Lower lobe of right lung (tissue), 2 donors: ENCODE data around the gene STK4. TPM values are rescaled to one million over a fixed set of nuclear protein-coding genes. Genes with fewer than 3 reads are reported as not detected.

Experiments used
- ATAC-seq, 2 donors: fragments of 200-7000 bp; cut with Tn5 transposase; one replicate each; pipeline ENCODE4 v1.9.1; 2020 to 2022; ENCODE audit warnings: mild to moderate bottlenecking in 2 of 2, moderate library complexity in 2 of 2
- DNase-seq: peaks from one replicate; pipeline ENCODE4 v3.0.0-alpha.2; 2020
- H3K27ac ChIP-seq: fragments of 200-600 bp; one replicate; pipeline ENCODE4 v1.8.0; 2022
- H3K27me3 ChIP-seq: fragments of 200-600 bp; one replicate; pipeline ENCODE4 v1.8.0; 2022; ENCODE audit warnings: low read depth
- H3K36me3 ChIP-seq: fragments of 200-600 bp; one replicate; pipeline ENCODE4 v1.8.0; 2022; ENCODE audit warnings: mild to moderate bottlenecking
- H3K4me1 ChIP-seq: fragments of 200-600 bp; one replicate; pipeline ENCODE4 v1.8.0; 2022
- H3K4me3 ChIP-seq: fragments of 200-600 bp; one replicate; pipeline ENCODE4 v1.8.0; 2022; ENCODE audit warnings: mild to moderate bottlenecking
- H3K9me3 ChIP-seq: fragments of 200-600 bp; one replicate; pipeline ENCODE4 v1.8.0; 2022
- intact Hi-C: fragments of 100-400 bp; cut with DNase I; formaldehyde crosslinking; loops from one replicate; pipeline ENCODE4 v1.11.0; 2022
- long read RNA-seq: library from polyadenylated mRNA; unstranded; transcript quantifications from one replicate; pipeline ENCODE4 v2.0.0, GENCODE V29; 2021
- total RNA-seq: library from RNA; stranded (reverse); fragmentation: NEBNext Ultra II Directional; extraction: Animal tissue kit (Norgen Biotek cat#: 25700); gene quantifications from one replicate; pipeline ENCODE4 v1.2.1, GENCODE V29; 2021
- TF ChIP-seq, protein P1 (sequence below): fragments of 200-600 bp; IDR thresholded peaks from one replicate; pipeline ENCODE4 v1.8.0; 2022; ENCODE audit warnings: antibody characterized with exemption, mild to moderate bottlenecking
- donor health status: DM: no; HTN: yes; CAD: no; lungs with severe emphysema.

The STK4 gene
- total RNA-seq = 73.4 TPM
- long read RNA-seq, full-length matches to known transcripts = 20 of 55 reads
- long read RNA-seq, partial matches to known transcripts = 14 of 55 reads
- long read RNA-seq, other reads (novel, unspliced or antisense) = 21 of 55 reads

DNA sequence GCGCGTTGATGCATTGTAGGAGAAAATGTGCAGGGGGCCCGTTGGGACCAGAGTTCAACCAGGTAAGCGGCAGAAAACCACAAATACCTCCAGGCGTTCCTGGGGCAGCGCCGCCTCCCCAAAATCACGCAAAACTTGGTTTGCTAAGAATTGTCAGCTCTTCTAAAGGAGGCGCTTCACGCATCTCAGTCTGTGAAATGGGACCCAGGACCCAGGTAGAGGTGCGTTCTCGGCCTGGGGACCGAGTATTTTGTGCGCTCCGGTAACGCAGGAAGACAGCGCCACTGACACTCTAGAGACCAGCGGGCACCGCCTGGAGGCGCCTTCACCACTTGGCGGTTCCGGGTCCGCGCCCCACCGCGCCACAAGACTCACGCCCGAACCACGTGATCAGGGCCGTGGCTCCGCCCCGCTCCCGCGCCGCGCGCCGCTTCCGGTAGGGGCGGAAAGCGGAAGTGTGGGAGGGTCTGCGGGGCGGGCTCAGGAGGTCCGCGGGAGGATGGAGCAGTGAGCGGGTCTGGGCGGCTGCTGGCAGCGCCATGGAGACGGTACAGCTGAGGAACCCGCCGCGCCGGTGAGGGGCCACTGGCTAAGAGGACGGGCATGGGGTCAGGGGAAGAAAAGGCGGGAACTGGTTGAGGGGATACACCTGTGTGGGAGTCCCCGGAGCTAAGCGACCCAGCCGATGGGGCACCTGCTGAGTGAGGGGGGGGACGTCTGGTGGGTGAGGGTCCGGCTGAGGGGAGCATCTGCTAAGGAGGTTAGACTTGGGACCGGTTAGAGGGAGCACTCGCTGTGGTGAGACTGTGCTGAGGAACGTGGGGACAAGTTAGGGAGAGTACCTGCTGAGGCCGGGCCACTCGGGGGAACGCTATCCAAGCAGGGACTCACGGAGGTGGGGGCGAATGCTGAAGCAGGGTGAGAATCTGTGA, at the start of gene STK4:
STK4 (plus strand) TSS at position 483 of the 932 bp plus-strand sequence; CDS start at position 540, 57 bp downstream.
- intact Hi-C loops = no loop called here
- H3K27ac ChIP-seq = peak within 1 kb of the TSS; percentile 93
- TF ChIP-seq, protein P1, sequence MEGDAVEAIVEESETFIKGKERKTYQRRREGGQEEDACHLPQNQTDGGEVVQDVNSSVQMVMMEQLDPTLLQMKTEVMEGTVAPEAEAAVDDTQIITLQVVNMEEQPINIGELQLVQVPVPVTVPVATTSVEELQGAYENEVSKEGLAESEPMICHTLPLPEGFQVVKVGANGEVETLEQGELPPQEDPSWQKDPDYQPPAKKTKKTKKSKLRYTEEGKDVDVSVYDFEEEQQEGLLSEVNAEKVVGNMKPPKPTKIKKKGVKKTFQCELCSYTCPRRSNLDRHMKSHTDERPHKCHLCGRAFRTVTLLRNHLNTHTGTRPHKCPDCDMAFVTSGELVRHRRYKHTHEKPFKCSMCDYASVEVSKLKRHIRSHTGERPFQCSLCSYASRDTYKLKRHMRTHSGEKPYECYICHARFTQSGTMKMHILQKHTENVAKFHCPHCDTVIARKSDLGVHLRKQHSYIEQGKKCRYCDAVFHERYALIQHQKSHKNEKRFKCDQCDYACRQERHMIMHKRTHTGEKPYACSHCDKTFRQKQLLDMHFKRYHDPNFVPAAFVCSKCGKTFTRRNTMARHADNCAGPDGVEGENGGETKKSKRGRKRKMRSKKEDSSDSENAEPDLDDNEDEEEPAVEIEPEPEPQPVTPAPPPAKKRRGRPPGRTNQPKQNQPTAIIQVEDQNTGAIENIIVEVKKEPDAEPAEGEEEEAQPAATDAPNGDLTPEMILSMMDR = peak; percentile 62
- DNase-seq (peak; percentile 97), ATAC-seq (peak; percentile 98 to 99)
- H3K4me1 ChIP-seq = peaks cover 35% of the 10 kb centered on the region
- H3K9me3 ChIP-seq = no peaks in the 10 kb centered on the region
- no peaks in the 10 kb centered on the region for H3K27me3 ChIP-seq
- peak within 1 kb of the TSS; percentile 93 for H3K4me3 ChIP-seq
- H3K36me3 ChIP-seq = no peaks in the 10 kb centered on the region

DNA sequence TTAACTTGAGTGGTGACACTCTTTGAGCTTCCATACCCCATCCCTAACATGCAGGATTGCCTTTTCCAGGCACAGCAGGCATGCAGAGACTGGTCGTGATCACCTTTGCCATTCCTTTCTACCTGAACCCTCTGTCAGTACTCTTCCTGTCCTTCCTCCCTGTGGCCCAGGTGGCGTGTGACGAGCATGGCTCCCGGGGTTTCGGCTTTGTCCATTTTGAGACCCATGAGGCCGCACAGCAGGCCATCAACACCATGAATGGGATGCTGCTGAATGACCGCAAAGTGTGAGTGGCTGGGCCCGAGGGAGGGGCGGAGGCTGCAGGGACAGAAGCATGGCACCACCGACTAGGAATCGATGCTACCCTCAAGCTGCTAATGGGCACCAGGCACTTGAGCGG, 49.7 kb upstream of the STK4 start:
- H3K4me3 ChIP-seq = no peak overlapping the region
- no peaks in the 10 kb centered on the region for H3K9me3 ChIP-seq
- TF ChIP-seq, protein P1 = no peak
- peaks cover 3% of the 10 kb centered on the region for H3K4me1 ChIP-seq
- no peak for ATAC-seq
- H3K36me3 ChIP-seq = peaks cover 15% of the 10 kb centered on the region
- H3K27ac ChIP-seq = no peak overlapping the region
- no peaks in the 10 kb centered on the region for H3K27me3 ChIP-seq
- intact Hi-C loops = no loop called here
- no peak for DNase-seq

DNA sequence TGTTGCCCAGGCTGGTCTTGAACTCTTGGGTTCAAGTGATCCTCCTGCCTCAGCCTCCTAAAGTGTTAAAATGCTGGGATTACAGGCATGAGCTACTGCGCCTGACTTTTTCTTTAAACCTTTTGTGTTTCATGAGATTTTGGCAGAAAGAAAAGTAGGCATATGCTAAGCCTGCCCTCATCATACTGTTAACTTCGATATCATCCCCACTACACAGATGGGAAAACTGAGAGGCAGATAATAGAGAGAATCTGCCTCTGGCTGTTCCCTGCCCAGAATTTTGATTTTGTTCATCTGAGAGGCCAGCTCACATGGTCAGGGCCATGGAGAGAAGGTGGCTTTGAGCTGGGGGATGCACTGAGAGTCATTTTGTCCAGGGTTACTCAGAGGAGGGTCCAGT, 48.9 kb upstream of the STK4 start:
- ATAC-seq (no peak), DNase-seq (no peak)
- no peak overlapping the region for H3K4me3 ChIP-seq
- TF ChIP-seq, protein P1 = no peak
- no peaks in the 10 kb centered on the region for H3K27me3 ChIP-seq
- H3K36me3 ChIP-seq = peaks cover 15% of the 10 kb centered on the region
- intact Hi-C loops = no loop called here
- H3K9me3 ChIP-seq = no peaks in the 10 kb centered on the region
- no peaks in the 10 kb centered on the region for H3K4me1 ChIP-seq
- H3K27ac ChIP-seq = no peak overlapping the region

DNA sequence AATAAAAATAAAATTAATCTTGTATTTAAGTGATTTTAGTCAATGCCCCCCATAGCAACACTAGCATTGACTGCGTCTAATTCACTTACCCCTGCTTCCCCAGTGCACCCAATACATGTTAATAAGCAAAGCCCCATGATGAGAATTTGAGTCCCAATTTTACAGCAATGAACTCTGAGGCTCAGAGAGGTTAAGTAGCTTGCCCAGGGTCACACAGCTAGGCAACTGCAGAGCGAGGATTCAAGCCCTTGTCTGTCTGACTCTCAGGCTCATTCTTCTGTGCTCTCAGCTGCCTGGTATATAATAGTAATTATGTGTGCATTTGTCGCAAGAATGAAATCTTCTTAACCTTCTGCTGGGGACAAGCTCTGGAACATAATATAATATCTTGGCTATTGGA, 48.0 kb upstream of the STK4 start:
- ATAC-seq (no peak), DNase-seq (no peak)
- no peak overlapping the region for H3K27ac ChIP-seq
- H3K9me3 ChIP-seq = no peaks in the 10 kb centered on the region
- H3K4me3 ChIP-seq = no peak overlapping the region
- intact Hi-C loops = no loop called here
- H3K36me3 ChIP-seq = peaks cover 11% of the 10 kb centered on the region
- no peaks in the 10 kb centered on the region for H3K27me3 ChIP-seq
- no peaks in the 10 kb centered on the region for H3K4me1 ChIP-seq
- TF ChIP-seq, protein P1 = no peak

DNA sequence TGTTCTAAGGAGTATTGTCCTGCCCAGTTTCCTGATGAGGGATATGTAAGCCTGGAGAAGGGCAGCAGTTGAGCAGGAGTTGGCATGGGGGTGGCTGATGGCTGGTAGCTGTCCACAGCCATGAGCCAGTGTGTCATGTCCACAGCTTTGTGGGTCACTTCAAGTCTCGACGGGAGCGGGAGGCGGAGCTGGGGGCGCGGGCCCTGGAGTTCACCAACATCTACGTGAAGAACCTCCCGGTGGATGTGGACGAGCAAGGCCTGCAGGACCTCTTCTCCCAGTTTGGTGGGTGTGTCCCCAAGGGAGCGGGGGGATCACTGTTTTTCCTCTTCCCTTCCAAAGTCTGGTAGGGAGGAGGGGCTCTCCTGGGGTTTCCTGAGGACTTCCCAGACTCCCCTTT, 47.6 kb upstream of the STK4 start:
- TF ChIP-seq, protein P1 = no peak
- Histone ChIP-seq H3K4me1 (no peaks in the 10 kb centered on the region), H3K27ac (no peak overlapping the region), H3K36me3 (peaks cover 7% of the 10 kb centered on the region), H3K27me3 (no peaks in the 10 kb centered on the region), H3K4me3 (no peak overlapping the region), H3K9me3 (no peaks in the 10 kb centered on the region)
- DNase-seq = no peak
- no peak for ATAC-seq
- intact Hi-C loops = no loop called here
